NCI-H526 (cell line): Measurements from ENCODE around the gene LGR4.

Experiments used
- DNase-seq, 2 experiments: peaks; one replicate each; lab custom pipeline; 2025; lab: John Stamatoyannopoulos, UW

LGR4 gene

DNA sequence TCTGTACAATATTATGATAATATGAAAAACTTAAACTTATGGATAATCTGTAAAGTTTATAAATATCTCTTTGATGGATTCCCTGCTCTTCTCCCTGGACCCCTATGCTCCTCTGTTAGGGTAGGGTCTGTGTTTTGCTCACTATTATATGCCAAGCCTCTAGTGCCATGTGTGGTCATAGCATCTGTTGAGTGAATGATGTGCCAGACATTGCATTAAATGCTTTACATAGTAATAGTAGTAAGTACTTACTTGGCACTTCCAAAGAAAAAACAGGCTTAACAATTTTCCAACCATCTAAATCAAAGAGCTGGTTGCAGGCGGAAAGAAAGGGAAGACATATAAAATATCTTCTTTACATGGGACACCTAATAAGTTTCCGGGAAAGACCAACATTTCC lies 46.8 kb downstream of the LGR4 start:
- no peak for DNase-seq

GRCh38 chr11:27423125-27423524 lies 49.5 kb downstream of the LGR4 start:
- DNase-seq = peak in 1 of 2 experiments; percentile 11

DNA sequence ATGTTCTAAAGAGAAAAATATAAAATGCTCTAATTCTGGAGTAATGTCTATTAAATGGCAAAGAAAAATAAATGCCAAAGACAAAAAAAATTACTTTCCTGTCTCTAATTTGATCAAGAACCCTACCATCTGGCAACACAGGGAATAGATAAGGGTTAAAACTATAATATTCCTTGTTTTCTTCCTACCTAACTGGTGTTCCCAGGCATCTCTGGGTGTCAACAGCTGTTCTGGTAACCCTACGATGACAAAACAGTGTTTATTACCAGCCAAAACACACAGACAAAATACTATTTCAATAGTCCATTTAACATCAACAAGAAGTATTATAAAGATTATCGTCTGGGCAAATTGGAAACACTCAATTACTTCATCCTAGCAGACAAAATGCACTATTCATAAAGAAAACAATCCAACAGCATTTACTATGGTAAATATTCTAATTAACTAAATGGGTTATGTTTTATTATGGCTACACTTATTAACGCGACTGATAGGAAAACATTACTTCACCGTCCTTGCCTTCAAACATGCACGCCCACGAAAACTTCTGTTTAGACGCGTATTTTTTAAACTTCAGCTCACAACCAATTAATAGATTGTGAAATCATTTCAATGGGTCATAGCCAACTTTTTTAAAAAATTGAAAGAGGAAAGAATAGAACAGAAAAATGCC lies 50.6 kb downstream of the LGR4 start:
- DNase-seq = no peak

- DNase-seq = no peak
Measured at GRCh38 chr11:27420722-27421572, 51.6 kb downstream of the LGR4 start.

DNA sequence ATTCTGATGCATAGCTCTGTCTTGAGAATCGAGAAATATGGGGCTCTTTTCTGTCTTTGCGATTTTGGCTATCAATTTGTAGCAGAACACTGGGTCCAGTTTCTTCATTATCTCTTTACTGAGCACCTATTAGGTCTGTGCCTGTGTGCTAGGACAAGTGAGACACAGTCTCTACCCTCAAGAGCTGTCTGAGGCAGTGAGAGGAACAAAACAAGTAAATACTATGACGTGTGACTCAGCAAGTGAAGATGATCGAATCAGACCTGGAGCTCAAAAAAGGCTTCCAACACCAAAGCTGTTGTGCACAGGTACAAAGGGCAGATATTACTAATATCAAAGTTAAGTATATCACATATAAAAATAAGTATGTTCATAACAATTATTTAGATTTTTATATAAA lies 52.4 kb downstream of the LGR4 start:
- no peak for DNase-seq

DNA sequence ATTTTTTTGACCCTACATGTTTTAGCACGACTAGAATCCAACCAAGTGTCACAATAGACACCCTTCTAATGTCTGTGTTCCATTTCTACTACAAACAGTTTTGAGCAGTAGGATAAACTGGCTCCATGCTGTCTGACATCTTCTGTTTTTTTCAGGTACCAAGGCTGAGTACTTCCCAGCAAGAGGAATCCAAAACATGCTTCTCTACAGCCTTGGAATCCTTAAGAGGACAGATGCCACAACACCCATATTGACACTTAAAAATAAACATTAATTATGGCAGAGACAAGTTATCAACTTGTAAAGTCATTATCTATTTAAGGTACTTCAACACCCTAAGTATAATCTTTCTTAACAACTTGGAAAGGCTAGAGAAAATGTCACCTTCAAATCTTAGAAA lies 54.2 kb downstream of the LGR4 start:
- no peak for DNase-seq

- peak in 1 of 2 experiments; percentile 7 for DNase-seq
Measured at GRCh38 chr11:27416568-27417176, 55.9 kb downstream of the LGR4 start.

DNA sequence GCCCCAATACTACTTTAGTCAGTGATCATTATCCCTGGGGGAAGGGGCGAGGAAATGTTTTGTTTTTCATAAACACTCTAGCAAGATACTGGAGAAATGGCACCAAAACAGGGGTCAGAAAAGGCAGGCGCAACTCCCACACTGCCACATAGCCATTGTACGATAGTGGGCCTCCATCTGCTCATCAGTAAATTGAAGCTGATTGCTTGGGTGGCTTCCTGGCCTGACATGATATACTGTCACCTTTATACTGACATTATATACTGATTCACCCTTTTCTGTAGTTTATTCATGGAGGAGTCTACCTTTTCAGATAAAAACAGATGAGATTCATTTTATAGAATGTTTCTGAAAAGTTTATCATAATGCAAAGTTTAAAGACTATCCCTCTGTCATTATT lies 57.9 kb downstream of the LGR4 start:
- no peak for DNase-seq

GRCh38 chr11:27413218-27413617 lies 59.4 kb downstream of the LGR4 start:
- DNase-seq = no peak

- no peak for DNase-seq
Measured at GRCh38 chr11:27412192-27412691, 60.3 kb downstream of the LGR4 start.

DNA sequence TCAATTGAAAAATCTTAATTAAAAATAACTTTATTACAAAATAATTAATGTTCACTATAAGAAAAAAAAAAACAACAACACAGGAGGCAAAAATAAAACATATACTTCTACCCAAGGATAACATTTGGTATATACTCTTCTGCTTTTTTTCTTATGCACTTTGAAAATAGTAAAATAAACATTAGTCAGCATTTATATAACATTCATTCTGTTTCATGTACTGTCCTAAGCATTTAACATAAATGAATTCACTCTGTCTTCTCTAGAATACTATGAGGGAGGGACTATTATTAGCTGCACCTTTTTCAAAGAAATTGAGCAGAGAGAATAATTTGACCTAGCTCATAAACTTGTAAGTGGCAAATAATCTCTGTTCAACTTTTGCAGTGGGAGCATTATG lies 61.3 kb downstream of the LGR4 start:
- no peak for DNase-seq

- DNase-seq = no peak
Measured at GRCh38 chr11:27410272-27410671, 62.3 kb downstream of the LGR4 start.

DNA sequence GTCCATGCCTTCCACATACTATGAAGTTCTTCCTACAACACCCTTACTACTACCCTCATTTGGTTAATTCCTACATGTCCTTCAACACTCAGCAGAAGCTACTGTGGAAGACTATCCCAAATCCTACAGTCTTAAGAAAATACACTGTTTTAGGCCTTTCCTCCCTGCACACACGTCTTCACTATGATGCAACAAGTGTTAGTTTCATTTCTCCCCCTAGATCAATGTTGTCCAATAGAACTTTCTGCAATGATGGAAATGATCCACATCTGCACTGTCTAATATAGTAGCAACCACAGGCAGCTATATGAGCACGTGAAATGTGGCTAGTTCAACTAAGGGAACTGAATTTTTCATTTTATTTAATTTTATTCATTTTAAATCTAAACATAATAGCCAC lies 62.8 kb downstream of the LGR4 start:
- no peak for DNase-seq

GRCh38 chr11:27409049-27409448 lies 63.5 kb downstream of the LGR4 start:
- no peak for DNase-seq

DNA sequence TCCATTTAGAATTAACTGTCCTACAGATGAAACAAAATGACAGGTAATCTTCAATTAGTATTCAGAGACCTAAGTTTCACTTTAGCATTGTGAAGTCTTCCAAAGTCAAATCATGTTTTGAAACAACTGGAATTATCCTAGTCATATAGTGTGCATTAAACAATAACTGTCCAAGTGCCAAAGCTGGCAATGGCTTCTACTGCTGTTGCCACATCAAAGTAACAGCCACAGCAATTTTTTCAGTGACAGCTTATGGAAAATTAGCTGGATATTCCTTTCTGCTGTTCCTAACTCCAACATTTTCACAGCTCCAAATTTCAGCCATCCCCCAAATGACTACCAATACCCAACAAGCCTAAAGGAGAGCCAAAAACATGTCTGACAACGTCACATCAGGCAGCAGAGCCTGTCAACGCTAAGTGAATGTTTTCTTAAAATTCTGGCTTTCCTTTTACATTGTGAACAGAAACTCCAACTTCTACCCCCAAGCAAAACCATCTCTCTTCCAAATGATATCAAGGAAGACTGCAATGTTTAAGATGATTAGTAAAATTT lies 64.3 kb downstream of the LGR4 start:
- no peak for DNase-seq

- no peak for DNase-seq
Measured at GRCh38 chr11:27406498-27407354, 65.9 kb downstream of the LGR4 start.

GRCh38 chr11:27405134-27405533 lies 67.5 kb downstream of the LGR4 start:
- DNase-seq = no peak

DNA sequence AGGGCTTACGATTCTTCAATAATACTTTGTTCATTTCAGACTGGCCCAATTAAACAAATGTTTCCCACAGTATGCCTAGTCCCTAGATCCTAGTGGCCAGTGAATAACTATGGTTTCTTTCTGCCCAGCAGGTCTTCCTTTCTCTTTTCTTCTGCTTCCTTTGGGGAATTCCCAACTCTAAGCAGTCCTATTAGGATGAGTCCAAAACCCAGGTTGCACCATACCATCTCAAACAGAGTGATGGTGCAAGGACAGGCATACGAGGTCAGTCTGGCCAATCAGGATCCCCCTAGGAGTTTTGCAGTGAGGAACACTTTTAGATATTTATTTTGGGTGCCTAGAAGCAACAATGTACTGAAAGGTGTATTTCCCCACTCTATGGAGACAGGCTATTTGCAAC lies 68.2 kb downstream of the LGR4 start:
- no peak for DNase-seq

GRCh38 chr11:27403195-27403594 lies 69.4 kb downstream of the LGR4 start:
- no peak for DNase-seq

- DNase-seq = no peak
Measured at GRCh38 chr11:27402450-27402849, 70.1 kb downstream of the LGR4 start.

GRCh38 chr11:27401833-27402316 lies 70.7 kb downstream of the LGR4 start:
- DNase-seq = no peak
